HG02759 (cell line): ENCODE data around the gene GAB2.
"Not testable (repeated sequence)": the region's sequence is repeated elsewhere in the genome, so short reads cannot be mapped to it uniquely, and the experiment has no call there.

Source experiments
- ATAC-seq: cut with Tn5 transposase; IDR thresholded peaks from one replicate; pipeline ENCODE4 v1.9.1; 2021; ENCODE audit warnings: mild to moderate bottlenecking, moderate library complexity; ENCODE audit not compliant: unreplicated experiment

The GAB2 gene

DNA sequence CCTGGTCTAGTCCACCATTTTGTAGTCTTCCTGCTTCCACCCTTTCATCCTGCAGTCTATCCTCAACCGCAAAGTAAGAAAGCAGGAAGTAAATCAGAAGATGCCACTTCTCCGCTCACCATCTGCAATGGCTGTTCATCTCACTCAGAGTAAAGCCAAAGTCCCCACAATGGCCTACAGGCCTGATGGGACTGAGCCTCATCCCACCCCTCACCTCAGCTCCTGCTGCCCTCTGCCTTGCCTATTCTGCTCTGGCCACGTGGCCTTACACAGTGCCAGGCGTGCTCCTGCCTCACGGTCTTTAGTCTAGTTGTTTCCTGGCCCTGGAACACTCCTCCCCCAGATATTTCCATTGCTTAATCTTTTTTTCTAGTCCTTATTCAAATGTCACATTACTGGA is 133.4 kb downstream of the GAB2 start:
- no peak for ATAC-seq

DNA sequence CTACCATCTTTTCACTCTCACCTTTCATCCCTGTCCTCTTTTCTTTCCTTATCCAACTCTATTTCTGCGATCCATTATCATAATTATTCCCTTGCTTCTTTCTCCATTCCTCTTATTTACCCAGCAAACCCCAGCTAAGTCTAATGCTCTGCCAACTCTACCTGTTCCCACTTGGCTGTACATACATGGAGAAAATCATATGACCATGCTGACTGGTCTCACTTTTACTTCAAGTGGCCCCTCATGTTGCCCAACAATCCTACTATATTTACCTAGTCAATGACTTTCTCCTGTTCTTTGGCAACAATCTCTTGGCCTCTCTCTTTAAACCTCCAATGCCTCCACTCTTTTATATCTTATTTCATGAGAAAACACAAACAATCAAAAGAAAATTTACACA is 134.8 kb downstream of the GAB2 start:
- no peak for ATAC-seq

GRCh38 chr11:78281511-78281910 is 136.1 kb downstream of the GAB2 start:
- no peak for ATAC-seq

- no peak for ATAC-seq
These were observed 140.2 kb downstream of the GAB2 start for GRCh38 chr11:78277314-78277994.

GRCh38 chr11:78276311-78276710 is 141.3 kb downstream of the GAB2 start:
- no peak for ATAC-seq

- no peak for ATAC-seq
These were observed 142.9 kb downstream of the GAB2 start for GRCh38 chr11:78274739-78275138.

GRCh38 chr11:78272625-78273269 is 144.9 kb downstream of the GAB2 start:
- not testable (repeated sequence) for ATAC-seq

- not testable (repeated sequence) for ATAC-seq
These were observed 145.8 kb downstream of the GAB2 start for GRCh38 chr11:78271801-78272200.

DNA sequence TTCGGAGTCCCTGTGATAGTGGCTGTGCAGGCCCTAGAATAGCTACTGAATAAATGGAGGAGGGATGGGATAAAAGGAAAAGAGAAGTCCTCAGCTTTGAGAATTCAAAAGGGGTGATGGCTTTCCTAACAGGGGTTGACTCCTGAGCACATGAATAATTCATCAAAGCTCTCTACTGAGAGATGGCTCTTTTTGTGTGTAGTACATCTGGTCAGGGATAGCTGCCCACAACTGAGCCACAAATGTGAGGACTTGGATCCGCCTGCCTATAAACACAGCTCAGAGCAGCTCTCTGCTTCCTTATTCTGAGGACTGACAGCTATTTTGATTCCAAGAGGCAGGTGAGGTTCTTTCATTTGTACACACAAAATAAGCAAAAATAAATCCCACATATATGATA is 146.6 kb downstream of the GAB2 start:
- ATAC-seq: no peak

GRCh38 chr11:78269806-78270205 is 147.8 kb downstream of the GAB2 start:
- ATAC-seq: no peak

GRCh38 chr11:78268591-78269410 is 148.8 kb downstream of the GAB2 start:
- no peak for ATAC-seq

DNA sequence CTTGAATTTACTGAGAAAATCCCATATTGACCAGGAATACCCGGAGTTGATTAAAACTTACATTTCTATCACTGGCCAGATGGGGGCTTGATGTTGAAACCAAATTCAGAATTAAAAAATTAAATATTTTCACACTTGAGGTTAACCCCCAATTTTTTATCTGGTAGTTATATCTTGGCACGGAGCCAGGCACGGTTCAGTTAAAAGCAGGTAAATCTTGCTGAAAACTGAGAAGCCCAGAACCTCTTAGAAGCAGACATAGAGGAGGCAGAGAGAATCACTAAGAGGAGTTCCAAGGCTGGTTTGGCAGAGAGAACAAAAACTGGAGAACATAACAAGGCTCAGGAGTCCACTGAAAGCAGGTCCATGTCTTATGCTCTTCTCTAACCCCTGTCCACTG is 151.2 kb downstream of the GAB2 start:
- no peak for ATAC-seq

DNA sequence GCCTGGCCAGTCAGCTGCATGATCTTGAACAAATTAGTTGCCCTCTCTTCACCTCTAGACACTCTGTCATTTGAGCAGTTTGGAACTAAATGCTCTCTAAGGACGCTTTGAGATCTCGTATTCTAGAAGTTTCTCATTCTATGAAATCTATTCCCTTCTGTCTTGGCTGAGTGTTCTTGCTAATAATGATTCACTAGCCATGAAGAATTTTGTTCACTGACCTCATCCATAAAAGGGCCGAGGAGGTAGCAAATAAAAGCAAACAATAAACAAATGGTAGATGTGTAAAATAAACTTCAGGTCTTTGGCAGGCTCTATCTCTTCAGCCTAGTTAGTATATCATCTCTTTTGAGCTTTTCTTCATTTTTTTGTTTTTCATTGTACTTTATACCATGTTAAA is 152.3 kb downstream of the GAB2 start:
- no peak for ATAC-seq

DNA sequence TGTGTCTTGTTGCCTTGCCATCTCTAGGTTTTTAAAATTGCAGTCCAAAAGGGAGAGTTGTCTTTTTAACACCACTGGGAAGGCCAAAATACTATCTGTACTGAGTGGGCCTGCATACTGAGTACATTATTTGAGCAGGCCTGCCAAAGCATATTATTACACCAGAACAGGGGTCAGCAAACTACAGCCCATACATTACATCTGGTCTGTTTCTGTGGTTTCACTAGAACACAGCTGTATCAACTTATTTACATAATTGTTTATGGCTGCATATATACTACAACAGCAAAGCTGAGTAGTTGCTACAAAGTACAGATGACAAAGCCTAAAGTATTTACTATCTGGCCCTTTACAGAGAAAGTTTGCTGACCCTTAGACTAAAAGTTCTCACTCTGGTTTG is 154.9 kb downstream of the GAB2 start:
- ATAC-seq: no peak

DNA sequence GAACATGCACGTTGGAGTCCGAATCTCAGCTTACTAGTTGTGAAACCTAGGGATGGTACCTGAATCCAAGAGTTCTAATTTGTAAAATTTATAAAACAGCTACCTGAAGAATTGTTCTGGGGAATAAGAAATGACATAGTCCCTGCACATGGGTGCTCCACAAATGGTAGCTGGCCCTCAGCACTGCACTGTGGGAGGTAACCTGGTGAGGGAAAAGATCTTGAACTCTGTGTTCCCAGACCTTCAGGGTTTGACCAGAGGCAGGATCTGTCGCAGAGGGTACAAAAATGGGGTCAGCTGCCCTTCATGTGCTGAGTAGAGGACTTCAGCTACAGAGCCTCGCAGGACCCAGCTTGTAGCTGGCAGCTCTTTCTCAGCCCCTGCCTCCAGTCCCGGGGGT is 155.4 kb downstream of the GAB2 start:
- ATAC-seq: no peak

DNA sequence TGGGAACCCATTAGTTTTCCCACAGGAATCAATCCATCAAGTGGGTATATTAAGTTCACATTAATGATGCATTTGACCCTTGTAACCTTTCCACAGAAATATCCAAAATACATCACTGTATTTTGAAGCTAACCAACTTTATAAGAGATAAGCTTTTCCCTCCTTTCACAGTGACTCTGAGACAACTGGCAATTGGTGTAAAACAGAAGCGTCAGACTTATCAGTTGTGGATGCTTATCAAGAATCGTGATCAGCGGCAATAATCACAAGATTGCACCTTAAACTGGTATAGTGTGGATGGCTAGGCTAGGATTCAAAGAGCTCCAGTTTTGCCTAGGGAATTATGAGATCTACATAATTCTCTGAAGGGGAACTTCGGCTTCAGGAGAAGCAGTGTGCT is 155.8 kb downstream of the GAB2 start:
- no peak for ATAC-seq

DNA sequence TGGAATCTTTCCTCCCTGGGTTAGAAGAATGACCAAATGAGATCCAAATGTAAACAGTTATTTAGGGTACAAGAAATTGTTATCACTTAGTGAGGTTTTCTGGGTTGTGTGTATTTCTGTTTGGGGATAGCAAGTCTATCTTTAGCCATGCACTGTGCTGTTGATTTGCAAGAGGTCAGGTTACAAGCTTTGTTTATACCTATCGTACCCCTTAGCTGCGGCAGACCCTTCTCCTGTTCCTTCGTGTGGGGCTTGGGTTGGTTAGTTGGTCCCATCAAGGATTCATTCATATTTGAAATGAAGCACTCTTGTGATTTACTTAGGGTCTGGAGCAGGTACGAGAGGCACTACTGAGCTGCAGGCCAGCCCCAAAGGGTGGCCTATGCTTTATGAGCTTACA is 156.3 kb downstream of the GAB2 start:
- ATAC-seq: no peak

- ATAC-seq: no peak
These were observed 157.7 kb downstream of the GAB2 start for GRCh38 chr11:78259777-78260487.

- no peak for ATAC-seq
These were observed 160.0 kb downstream of the GAB2 start for GRCh38 chr11:78257654-78258053.

- no peak for ATAC-seq
These were observed 160.7 kb downstream of the GAB2 start for GRCh38 chr11:78256962-78257361.

DNA sequence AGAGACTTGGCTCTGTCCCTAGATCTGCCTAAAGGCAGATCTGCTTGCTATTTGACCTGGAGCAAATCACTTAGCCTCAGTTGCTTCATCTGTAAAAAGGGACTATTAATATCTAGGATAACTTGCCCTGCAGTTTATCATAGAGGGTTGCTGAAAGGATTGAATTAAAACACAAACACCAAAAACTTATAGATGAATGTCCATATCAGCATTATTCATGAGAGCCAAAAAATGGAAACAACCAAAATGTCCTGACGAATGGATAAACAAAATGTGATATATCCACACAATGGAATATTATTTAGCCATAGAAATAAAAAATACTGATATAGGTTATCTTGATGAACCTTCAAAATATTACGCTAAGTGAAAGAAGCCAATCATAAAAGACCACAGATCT is 161.7 kb downstream of the GAB2 start:
- no peak for ATAC-seq
